HG02884 (cell line): ENCODE data around the gene SCTR.

ENCODE experiments used
- ATAC-seq: cut with Tn5 transposase; IDR thresholded peaks from one replicate; pipeline ENCODE4 v1.9.1; 2021; ENCODE audit warnings: mild to moderate bottlenecking, moderate library complexity; ENCODE audit not compliant: unreplicated experiment

SCTR gene

DNA sequence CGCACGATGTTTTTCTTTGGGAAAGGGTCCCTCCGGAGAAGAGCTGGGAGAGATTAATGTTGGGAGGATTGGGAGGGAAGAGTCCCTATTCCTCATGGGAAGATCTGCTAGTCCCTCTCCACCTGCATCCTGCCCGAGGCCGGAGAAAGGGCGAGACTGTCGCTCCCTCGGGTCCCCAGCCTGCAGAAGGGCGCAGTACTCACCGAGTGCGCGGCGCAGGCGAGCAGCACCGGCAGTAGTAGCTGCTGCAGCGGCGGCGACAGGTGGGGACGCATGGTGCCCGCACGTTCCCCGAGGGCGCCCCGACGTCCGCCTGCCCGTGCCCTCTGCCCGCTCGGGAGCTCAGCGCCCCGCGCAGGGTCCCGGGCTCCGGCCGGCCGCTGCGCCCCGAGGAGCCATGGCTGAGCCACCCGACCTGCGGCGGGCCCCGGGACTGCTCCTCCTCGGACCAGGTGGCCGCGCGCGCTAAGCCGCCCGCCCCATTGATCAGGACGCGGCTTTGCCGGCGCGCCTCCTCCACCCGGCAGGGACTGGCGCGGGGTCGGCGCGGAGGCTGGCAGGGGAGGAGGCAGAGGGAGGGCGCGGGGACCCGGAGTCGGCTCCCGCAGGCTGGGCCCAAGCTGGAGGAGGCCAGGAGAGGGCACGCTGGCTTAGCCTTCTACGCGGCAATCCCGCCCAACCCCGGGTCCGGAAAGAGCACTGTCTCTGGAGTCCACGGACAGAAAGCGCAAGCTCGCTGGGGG lies at the start of gene SCTR:
SCTR (minus strand) TSS at position 532 of the 743 bp plus-strand sequence; CDS start at position 275, 257 bp downstream.
- no peak for ATAC-seq

DNA sequence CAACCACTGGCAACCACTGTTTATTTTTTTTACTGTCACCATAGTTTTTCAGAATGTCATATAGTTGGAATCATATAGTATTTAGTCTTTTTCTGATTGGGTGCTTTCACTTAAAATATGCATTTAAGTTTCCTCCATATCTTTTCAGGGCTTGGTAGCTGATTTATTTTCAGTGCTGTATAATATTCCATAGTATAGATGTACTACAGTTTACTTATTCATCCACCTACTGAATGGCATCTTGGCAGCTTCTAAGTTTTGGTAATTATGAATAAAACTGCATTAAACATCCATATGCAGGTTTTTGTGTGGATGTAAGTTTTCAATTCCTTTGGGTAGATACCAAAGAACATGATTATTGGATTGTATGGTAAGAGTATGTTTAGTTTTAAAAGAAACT lies 43.0 kb upstream of the SCTR start:
- ATAC-seq: no peak

- ATAC-seq: no peak
Observed at GRCh38 chr2:119565481-119565880, 41.2 kb upstream of the SCTR start.

GRCh38 chr2:119553687-119554344 lies 29.5 kb upstream of the SCTR start:
- no peak for ATAC-seq

GRCh38 chr2:119552902-119553301 lies 28.6 kb upstream of the SCTR start:
- no peak for ATAC-seq

DNA sequence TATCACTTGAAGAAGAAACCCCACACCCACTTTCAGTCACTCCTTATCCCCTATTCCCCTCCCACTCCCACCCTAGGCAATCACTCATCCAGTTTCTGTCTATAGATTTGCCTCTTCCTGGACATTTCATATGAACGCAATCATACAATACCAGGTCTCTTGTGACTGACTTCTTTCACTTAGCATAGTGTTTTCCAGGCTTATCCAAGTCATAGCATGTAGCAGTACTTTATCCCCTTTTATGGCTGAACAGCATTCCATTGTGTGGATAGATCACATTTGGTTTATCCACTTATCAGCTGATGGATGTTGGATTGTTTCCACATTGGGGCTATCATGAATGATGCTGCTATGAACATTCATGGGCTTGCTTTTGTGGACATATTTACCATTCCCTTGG lies 26.6 kb upstream of the SCTR start:
- no peak for ATAC-seq

- ATAC-seq: no peak
Observed at GRCh38 chr2:119550346-119550745, 26.1 kb upstream of the SCTR start.

- no peak for ATAC-seq
Observed at GRCh38 chr2:119549241-119549640, 25.0 kb upstream of the SCTR start.

DNA sequence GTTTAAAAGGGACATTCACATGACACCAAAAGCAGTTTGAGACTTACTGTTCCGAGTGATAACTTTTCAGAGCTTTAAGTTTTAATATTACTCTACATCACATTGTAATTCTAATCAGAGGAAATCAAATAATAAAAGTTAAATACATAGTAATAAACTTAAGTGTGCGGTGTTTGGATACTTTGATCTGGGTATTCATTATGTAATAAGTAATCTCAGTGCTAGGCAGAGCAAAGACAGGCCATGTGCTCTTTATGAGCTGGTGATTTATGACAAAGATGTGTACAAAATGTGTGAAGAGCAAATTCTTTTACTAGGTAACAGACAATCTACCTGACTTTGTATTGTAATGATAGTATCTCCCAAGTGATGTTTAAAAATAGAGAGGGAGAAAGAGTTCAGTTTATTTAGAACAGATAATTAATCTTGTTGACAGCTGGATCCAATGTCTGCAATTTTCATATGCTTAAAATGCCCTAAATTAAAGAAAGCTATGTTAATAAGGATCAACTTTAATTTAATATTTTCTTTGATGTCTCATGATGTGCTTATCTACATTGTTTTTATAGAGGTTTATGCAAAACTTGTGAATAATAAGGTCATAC lies 24.3 kb upstream of the SCTR start:
- no peak for ATAC-seq

GRCh38 chr2:119546447-119546767 lies 22.1 kb upstream of the SCTR start:
- no peak for ATAC-seq

GRCh38 chr2:119545754-119546446 lies 21.6 kb upstream of the SCTR start:
- no peak for ATAC-seq

DNA sequence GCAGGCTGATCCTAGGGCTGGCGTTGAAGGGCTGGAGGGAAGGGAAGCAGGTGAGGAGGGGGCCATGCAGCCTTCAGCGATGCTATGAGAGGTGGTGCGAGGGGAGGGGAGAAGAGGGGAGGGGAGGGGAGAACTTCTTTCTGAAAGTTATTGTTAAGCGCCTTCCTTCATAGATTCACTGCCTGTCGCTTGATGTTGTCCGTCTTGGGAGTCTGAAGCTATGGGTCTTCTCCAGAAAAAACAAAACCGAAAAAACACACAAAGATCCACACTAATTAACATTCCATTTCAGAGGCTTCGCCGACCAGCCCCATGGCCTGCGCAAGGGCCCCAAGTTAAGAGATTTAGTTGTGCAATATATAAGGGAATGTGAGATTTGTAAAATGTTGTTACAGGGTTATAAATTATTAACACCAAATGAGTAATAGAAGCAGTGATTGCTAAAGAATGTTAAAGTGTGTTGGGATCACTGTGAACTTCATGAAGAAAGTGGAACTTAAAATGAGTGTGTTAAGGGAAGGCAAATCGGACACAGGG lies 20.7 kb upstream of the SCTR start:
- ATAC-seq: no peak

- ATAC-seq: peak; percentile 87
Observed at GRCh38 chr2:119544075-119544938, 20.0 kb upstream of the SCTR start, which contains the start of gene CFAP221. TSS of gene CFAP221 (plus strand) at chr2:119544449. CDS start at chr2:119546132, 1,683 bp downstream.

DNA sequence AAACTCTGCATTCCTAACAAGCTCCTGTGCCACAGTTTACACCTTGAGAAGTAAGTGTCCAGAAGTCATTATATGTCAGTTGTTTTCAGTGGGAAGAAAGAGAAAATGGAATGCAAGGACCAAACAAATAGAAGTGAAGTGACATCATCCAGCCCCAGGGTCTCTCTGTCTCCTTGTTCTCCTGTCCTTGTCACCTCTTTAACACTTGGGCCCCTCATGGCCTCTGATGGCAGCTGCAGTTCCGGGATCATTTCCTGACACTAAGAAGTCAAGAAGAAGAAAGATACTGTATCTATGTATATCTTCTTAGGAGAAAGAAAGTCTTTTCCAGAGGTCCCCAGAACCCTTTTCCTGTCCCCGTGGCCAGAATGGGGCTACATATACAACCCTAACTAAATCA lies 17.2 kb upstream of the SCTR start:
- ATAC-seq: no peak

DNA sequence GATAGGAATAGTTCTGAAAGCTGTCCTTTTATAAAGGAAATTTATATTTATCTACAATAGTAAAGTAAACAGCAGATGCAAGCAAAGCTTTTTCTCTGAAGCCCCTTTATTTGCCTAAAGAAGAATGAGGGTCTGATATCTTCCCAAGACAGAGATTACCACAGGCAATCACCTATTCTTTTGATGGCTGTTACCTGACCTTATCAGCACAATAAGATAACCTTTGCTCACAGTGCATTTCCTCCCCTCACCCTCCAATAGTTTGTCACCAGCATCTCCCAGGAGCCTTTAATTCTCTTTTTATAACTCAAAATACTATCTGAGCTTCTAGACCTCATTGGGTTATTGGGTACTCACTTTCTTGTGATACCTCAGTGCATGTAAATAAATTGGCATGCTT lies 13.5 kb upstream of the SCTR start:
- no peak for ATAC-seq

GRCh38 chr2:119536707-119537106 lies 12.4 kb upstream of the SCTR start:
- no peak for ATAC-seq

GRCh38 chr2:119536211-119536610 lies 11.9 kb upstream of the SCTR start:
- no peak for ATAC-seq

DNA sequence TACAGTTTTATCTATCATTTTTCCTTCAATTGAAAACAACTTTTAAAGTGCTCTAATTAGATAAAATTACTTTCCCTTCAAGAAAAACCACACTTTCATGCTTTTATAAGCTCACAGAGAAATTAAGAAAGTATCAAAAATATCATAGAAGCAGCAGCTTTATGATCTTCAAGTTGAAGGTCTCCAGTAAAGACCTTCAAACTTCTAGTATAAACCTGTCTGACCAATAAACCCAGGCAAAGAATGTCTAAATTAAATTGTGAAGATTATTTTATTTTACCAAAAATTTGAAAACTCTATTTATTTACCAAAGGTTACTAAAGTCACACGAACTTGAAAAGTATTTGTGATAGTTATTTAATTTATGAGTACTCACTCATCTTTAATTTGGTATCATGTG lies 9.3 kb upstream of the SCTR start:
- ATAC-seq: no peak

GRCh38 chr2:119531292-119531691 lies 7.0 kb upstream of the SCTR start:
- no peak for ATAC-seq

GRCh38 chr2:119527999-119528398 lies 3.7 kb upstream of the SCTR start:
- ATAC-seq: no peak
